Stimulated activated CD4-positive, alpha-beta T cell treated with anti-CD3 and anti-CD28 coated beads, Interleukin-2, amount 100 ng/mL, for 24 hours (primary cell): Measurements from ENCODE around the gene MAP2K7.
"Not testable (repeated sequence)": the region's sequence is repeated elsewhere in the genome, so short reads cannot be mapped to it uniquely, and the experiment has no call there.

ENCODE experiments used
- DNase-seq, 2 donors: peaks; one replicate each; pipeline ENCODE4 v3.0.0-alpha.2; 2020

Gene MAP2K7

GRCh38 chr19:7903244-7904073 is at the start of gene MAP2K7:
Gene MAP2K7, plus strand, starts transcription at chr19:7903877. Its CDS starts 68 bp downstream, at chr19:7903945.
- DNase-seq, result peak; percentile 100

- no peak for DNase-seq
Observed at GRCh38 chr19:7855426-7856108, 48.1 kb upstream of the MAP2K7 start.

GRCh38 chr19:7856109-7856591 is 47.5 kb upstream of the MAP2K7 start:
- no peak for DNase-seq

GRCh38 chr19:7856679-7857663 is 46.7 kb upstream of the MAP2K7 start:
- no peak for DNase-seq

- DNase-seq, result no peak
Observed at GRCh38 chr19:7857727-7858108, 46.0 kb upstream of the MAP2K7 start.

GRCh38 chr19:7858109-7858770 is 45.4 kb upstream of the MAP2K7 start:
- no peak for DNase-seq

GRCh38 chr19:7859087-7859486 is 44.6 kb upstream of the MAP2K7 start:
- not testable (repeated sequence) for DNase-seq

- no peak for DNase-seq
Observed at GRCh38 chr19:7859831-7860713, 43.6 kb upstream of the MAP2K7 start.

GRCh38 chr19:7860714-7861618 is 42.7 kb upstream of the MAP2K7 start:
- DNase-seq, result no peak

GRCh38 chr19:7861619-7862412 is 41.9 kb upstream of the MAP2K7 start:
- DNase-seq, result no peak

- peak; percentile 67 to 81 for DNase-seq
Observed at GRCh38 chr19:7862413-7862951, 41.2 kb upstream of the MAP2K7 start.

- DNase-seq, result peak in 1 of 2 donors; percentile 26
Observed at GRCh38 chr19:7863157-7863970, 40.3 kb upstream of the MAP2K7 start.

- no peak for DNase-seq
Observed at GRCh38 chr19:7863971-7864689, 39.5 kb upstream of the MAP2K7 start.

- DNase-seq, result no peak
Observed at GRCh38 chr19:7864690-7865074, 39.0 kb upstream of the MAP2K7 start.

- no peak for DNase-seq
Observed at GRCh38 chr19:7865262-7865911, 38.3 kb upstream of the MAP2K7 start.

- DNase-seq, result no peak
Observed at GRCh38 chr19:7866399-7867091, 37.1 kb upstream of the MAP2K7 start.
